ENCODE measurements around the gene GLIS1. TPM values are rescaled to one million over a fixed set of nuclear protein-coding genes. Genes with fewer than 3 reads are reported as not detected.

Gene GLIS1
- total and polyA plus RNA-seq, 2 donors (not counting 3 experiments of a cell fraction or from before 2014, with no cell fraction given): not detected

GRCh38 chr1:53631622-53632310 lies 107.2 kb downstream of the GLIS1 start:
- CTCF ChIA-PET: no interaction called here
- no peak overlapping the region for H3K4me3 ChIP-seq (replicated peaks in 1 of 3; ENCODE audit: insufficient read depth in 1 of 3, low read depth in 1 of 3, low read length in 3 of 3)
- no peak overlapping the region for H3K4me2 ChIP-seq (ENCODE audit: insufficient read depth, low read length)
- peaks cover 3 to 8% of the 10 kb centered on the region in 2 experiments for H3K27me3 ChIP-seq (ENCODE audit: control insufficient read depth in 2 of 2, insufficient read depth in 2 of 2, low read length in 2 of 2)
- no peak overlapping the region for H2AFZ ChIP-seq (ENCODE audit: low read depth, low read length)
- H4K20me1 ChIP-seq (replicated peaks; ENCODE audit: control insufficient read depth, extremely low read depth, insufficient read depth, low read length): no peaks in the 10 kb centered on the region
- dilution Hi-C loops (cut with MboI; ENCODE audit: extremely low pct_ligation_motif_present, low sequenced_read_pairs): no loop called here
- no peak for DNase-seq (ENCODE audit: low read depth, low spot score)
- no peaks in the 10 kb centered on the region for H3K4me1 ChIP-seq (ENCODE audit: control insufficient read depth, extremely low read depth, insufficient read depth, low read length)
- TF ChIP-seq POLR2AphosphoS5 (IDR thresholded peaks at IDR 0.05; ENCODE audit: insufficient read depth, low read depth, low read length): no peak
- no peak for TF ChIP-seq GATA2 (IDR thresholded peaks at IDR 0.05; ENCODE audit: insufficient read depth, insufficient read length, low read depth, low read length)
- TF ChIP-seq, protein P1, sequence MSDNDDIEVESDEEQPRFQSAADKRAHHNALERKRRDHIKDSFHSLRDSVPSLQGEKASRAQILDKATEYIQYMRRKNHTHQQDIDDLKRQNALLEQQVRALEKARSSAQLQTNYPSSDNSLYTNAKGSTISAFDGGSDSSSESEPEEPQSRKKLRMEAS (IDR thresholded peaks at IDR 0.05; ENCODE audit: insufficient read depth, insufficient read length): no peak
- TF ChIP-seq POLR2A (IDR thresholded peaks at IDR 0.05; ENCODE audit: low read depth, low read length): no peak
- TF ChIP-seq MYC (IDR thresholded peaks at IDR 0.05; ENCODE audit: low read depth, low read length): no peak
- TF ChIP-seq JUN (IDR thresholded peaks at IDR 0.05; ENCODE audit: borderline replicate concordance, insufficient read depth, insufficient read length, low read depth): no peak
- no peak for TF ChIP-seq CTCF (IDR thresholded peaks at IDR 0.05; ENCODE audit: extremely low read depth in 1 of 2, insufficient read depth in 1 of 2, low read depth in 1 of 2, low read length in 2 of 2)
- TF ChIP-seq EZH2 (IDR thresholded peaks at IDR 0.05; ENCODE audit: borderline replicate concordance, low read depth, low read length, severe bottlenecking): no peak
- no peak for TF ChIP-seq FOS (IDR thresholded peaks at IDR 0.05; ENCODE audit: borderline replicate concordance, insufficient read depth, low read length)
- no TSS peak for BruUV-seq (replicated peaks)
- intact Hi-C loops (cut with micrococcal nuclease): no loop called here
- no peaks in the 10 kb centered on the region for H3K79me2 ChIP-seq (ENCODE audit: control insufficient read depth, insufficient read depth, low read length)
- H3K27ac ChIP-seq (ENCODE audit: insufficient read depth, low read depth, low read length): no peak overlapping the region
- no peaks in the 10 kb centered on the region for H3K9me1 ChIP-seq (replicated peaks; ENCODE audit: control insufficient read depth, extremely low read depth, insufficient read depth, low read length)
- no peaks in the 10 kb centered on the region for H3K9me3 ChIP-seq (replicated peaks; ENCODE audit: control insufficient read depth, insufficient read depth, low read length)
- H3K36me3 ChIP-seq (ENCODE audit: control insufficient read depth in 2 of 2, extremely low read depth in 1 of 2, insufficient read depth in 2 of 2, low read length in 2 of 2): no peaks in the 10 kb centered on the region
- FAIRE-seq: no peak
- POLR2A ChIA-PET: no interaction called here
- no peak overlapping the region for H3K9ac ChIP-seq (replicated peaks; ENCODE audit: extremely low read depth, insufficient read depth, low read length)
